GM04504 (cell line): ENCODE results near the gene HIC1.

Experiments used
- DNase-seq: peaks from one replicate; pipeline ENCODE4 v3.0.0-alpha.2; 2012; ENCODE audit warnings: low read depth

HIC1 gene

GRCh38 chr17:2107506-2107905 lies 52.6 kb downstream of the HIC1 start:
- DNase-seq: no peak

- DNase-seq: no peak
Measured at GRCh38 chr17:2108170-2108569, 53.3 kb downstream of the HIC1 start.

- DNase-seq: no peak
Measured at GRCh38 chr17:2110436-2110835, 55.5 kb downstream of the HIC1 start.

- DNase-seq: no peak
Measured at GRCh38 chr17:2111691-2112090, 56.8 kb downstream of the HIC1 start.
